B cell (primary cell): Measurements from ENCODE around the gene CAB39L. TPM values are rescaled to one million over a fixed set of nuclear protein-coding genes. Genes with fewer than 3 reads are reported as not detected.

Experiments used
- ATAC-seq: fragments of 200-7000 bp; cut with Tn5 transposase; one replicate; pipeline ENCODE4 v1.10.0; 2021; ENCODE audit warnings: low read depth, mild to moderate bottlenecking, moderate number of reproducible peaks, moderate library complexity
- CTCF ChIA-PET: fragments of 350-600 bp; sonication (Branson Sonifier 250); formaldehyde crosslinking; loops from one replicate; lab custom pipeline; 2021; ENCODE audit warnings: antibody characterized with exemption, inconsistent platforms; lab: Charles Lee
- POLR2A ChIA-PET: fragments of 350-600 bp; sonication (Branson Sonifier 250); formaldehyde crosslinking; loops from one replicate; lab custom pipeline; 2021; ENCODE audit warnings: antibody characterized with exemption; lab: Charles Lee
- DNase-seq: peaks from one replicate; pipeline ENCODE4 v3.0.0; 2013
- H2AFZ ChIP-seq: 2 replicates; pipeline ENCODE4 v1.6.1; 2012; ENCODE audit warnings: mild to moderate bottlenecking, low read depth, low read length; ENCODE audit not compliant: insufficient read depth, poor library complexity, severe bottlenecking
- H3K27ac ChIP-seq, 2 donors: 1 replicate in 1 of 2; 2 replicates in 1 of 2; pipeline ENCODE4 v1.5.1; 2012 to 2013; ENCODE audit warnings: low read length in 2 of 2, mild to moderate bottlenecking in 2 of 2, moderate library complexity in 1 of 2
- H3K27me3 ChIP-seq, 4 experiments: fragments of 200-600 bp in 1 of 4; sonication (generic) in 1 of 4; replicated peaks in 1 of 4; 1 replicate in 2 of 4; 2 replicates in 2 of 4; pipeline versions ENCODE4 v1.6.1 to v1.7.0; 2013 to 2016; ENCODE audit warnings: low read length in 3 of 4, mild to moderate bottlenecking in 2 of 4, mixed read lengths in 1 of 4, moderate library complexity in 1 of 4; ENCODE audit not compliant: insufficient read depth in 4 of 4, control insufficient read depth in 3 of 4; ENCODE audit errors: control extremely low read depth in 1 of 4
- H3K36me3 ChIP-seq, 2 experiments: replicated peaks in 1 of 2; 1 replicate in 1 of 2; 2 replicates in 1 of 2; pipeline versions ENCODE4 v1.6.1 to v1.7.1; 2013; ENCODE audit warnings: low read length in 1 of 2; ENCODE audit not compliant: insufficient read depth in 2 of 2, control insufficient read depth in 1 of 2; ENCODE audit errors: control extremely low read depth in 1 of 2, extremely low read depth in 1 of 2
- H3K4me1 ChIP-seq, 2 donors: fragments of 200-600 bp in 1 of 2; sonication (generic) in 1 of 2; 1 replicate in 1 of 2; 2 replicates in 1 of 2; pipeline versions ENCODE4 v1.5.1 to v1.6.1; 2013 to 2017; ENCODE audit warnings: low read length in 2 of 2; ENCODE audit not compliant: control insufficient read depth in 2 of 2, insufficient read depth in 2 of 2
- H3K4me2 ChIP-seq: replicated peaks from 2 replicates; pipeline ENCODE3; 2012; ENCODE audit warnings: mild to moderate bottlenecking, low read depth, low read length; ENCODE audit not compliant: poor library complexity, severe bottlenecking
- H3K4me3 ChIP-seq, 5 experiments: fragments of 200-600 bp in 1 of 5; sonication (generic) in 1 of 5; 1 replicate in 3 of 5; 2 replicates in 2 of 5; pipeline versions ENCODE4 v1.5.1 to v1.7.0; 2011 to 2016; ENCODE audit warnings: low read length in 4 of 5, mild to moderate bottlenecking in 4 of 5, low read depth in 2 of 5, control low read depth in 1 of 5, moderate library complexity in 1 of 5; ENCODE audit not compliant: insufficient read depth in 1 of 5; ENCODE audit errors: control extremely low read depth in 1 of 5, extremely low read depth in 1 of 5
- H3K79me2 ChIP-seq: fragments of 200-600 bp; sonication (generic); one replicate; pipeline ENCODE4 v1.6.0; 2016; ENCODE audit warnings: low read length; ENCODE audit not compliant: control insufficient read depth, insufficient read depth
- H3K9ac ChIP-seq: fragments of 200-600 bp; sonication (generic); 2 replicates; pipeline ENCODE4 v1.6.1; 2017; ENCODE audit warnings: mild to moderate bottlenecking, low read length, moderate library complexity
- H3K9me3 ChIP-seq, 3 donors: one replicate each; pipeline versions ENCODE4 v1.6.1 to v1.7.1; 2013; ENCODE audit warnings: low read length in 2 of 3; ENCODE audit not compliant: control insufficient read depth in 2 of 3, insufficient read depth in 1 of 3; ENCODE audit errors: control extremely low read depth in 1 of 3
- H4K20me1 ChIP-seq: 2 replicates; pipeline ENCODE4 v1.6.0; 2012; ENCODE audit warnings: mild to moderate bottlenecking, low read length; ENCODE audit not compliant: insufficient read depth, control insufficient read depth, poor library complexity, severe bottlenecking
- H3K27ac Mint-ChIP-seq: one replicate; pipeline ENCODE4 v1.8.0; 2021; ENCODE audit warnings: mixed read lengths
- H3K27me3 Mint-ChIP-seq: one replicate; pipeline ENCODE4 v1.8.0; 2021; ENCODE audit warnings: mixed read lengths
- H3K4me1 Mint-ChIP-seq: one replicate; pipeline ENCODE4 v1.8.0; 2021; ENCODE audit warnings: mixed read lengths
- H3K4me3 Mint-ChIP-seq: one replicate; pipeline ENCODE4 v1.8.0; 2021; ENCODE audit warnings: mixed read lengths
- H3K9me3 Mint-ChIP-seq: one replicate; pipeline ENCODE4 v1.8.0; 2022; ENCODE audit warnings: mixed read lengths; ENCODE audit not compliant: insufficient read depth
- CTCF ChIP-seq: fragments of 200-600 bp; IDR thresholded peaks from one replicate; pipeline ENCODE4 v1.8.0; 2022; ENCODE audit warnings: antibody characterized with exemption, mild to moderate bottlenecking
- EZH2 ChIP-seq: IDR thresholded peaks from 2 replicates; pipeline ENCODE4 v1.6.1; 2012; ENCODE audit warnings: borderline replicate concordance, low read depth, mild to moderate bottlenecking, moderate library complexity, low read length; ENCODE audit not compliant: insufficient read depth, poor library complexity, severe bottlenecking
- WGBS: methylation state at CpG from one replicate; pipeline ENCODE4 v1.1.5; 2013; ENCODE audit warnings: missing lambda C conversion rate; ENCODE audit not compliant: insufficient coverage; 5-methylcytosine and 5-hydroxymethylcytosine counted together
- intact Hi-C: fragments of 100-400 bp; cut with micrococcal nuclease; formaldehyde crosslinking; loops from one replicate; pipeline ENCODE4 v1.10.0; 2022
- polyA plus RNA-seq: library from polyadenylated mRNA; depleted of rRNA; stranded (reverse); fragments of >200 nt; gene quantifications from 2 replicates; pipeline ENCODE4 v1.2.3, GENCODE V29; 2012
- total RNA-seq, 2 donors: library from RNA; stranded (reverse); fragments of 120-200 nt in 1 of 2; gene quantifications; 1 replicate in 1 of 2; 2 replicates in 1 of 2; pipeline versions ENCODE4 v1.2.3 to v1.2.4, GENCODE V29; 2013 to 2022

The CAB39L gene
- total and polyA plus RNA-seq, 2 donors (not counting 1 experiment from before 2014, with no cell fraction given) = 1.5 to 9.6 TPM

GRCh38 chr13:49302817-49303216, 141.0 kb downstream of the CAB39L start:
- Mint-ChIP-seq H3K4me1 (peaks cover 34% of the 10 kb centered on the region), H3K27ac (peak overlapping the region; percentile 57), H3K9me3 (no peaks in the 10 kb centered on the region), H3K4me3 (no peak overlapping the region), H3K27me3 (no peaks in the 10 kb centered on the region)
- peaks cover 4 to 22% of the 10 kb centered on the region in 2 donors for H3K4me1 ChIP-seq
- no peaks in the 10 kb centered on the region for H4K20me1 ChIP-seq
- no peak overlapping the region for H3K4me3 ChIP-seq
- H2AFZ ChIP-seq = no peak overlapping the region
- intact Hi-C loops = no loop called here
- ATAC-seq = no peak
- DNase-seq = no peak
- H3K27ac ChIP-seq = no peak overlapping the region
- H3K4me2 ChIP-seq = no peak overlapping the region
- POLR2A ChIA-PET = no interaction called here
- H3K27me3 ChIP-seq = no peaks in the 10 kb centered on the region
- H3K9ac ChIP-seq = no peak overlapping the region
- 96% methylated on average over 9 of the region's 9 CpGs for WGBS
- H3K36me3 ChIP-seq = no peaks in the 10 kb centered on the region
- H3K9me3 ChIP-seq = no peaks in the 10 kb centered on the region
- H3K79me2 ChIP-seq = no peaks in the 10 kb centered on the region
- TF ChIP-seq CTCF (no peak), EZH2 (no peak)
- CTCF ChIA-PET = interaction anchor here (1.4 to 5.1 kb wide), 2 partner anchors 301 to 305 kb away, joined by 3 to 73 read pairs; no protein-coding TSS in a partner anchor

DNA sequence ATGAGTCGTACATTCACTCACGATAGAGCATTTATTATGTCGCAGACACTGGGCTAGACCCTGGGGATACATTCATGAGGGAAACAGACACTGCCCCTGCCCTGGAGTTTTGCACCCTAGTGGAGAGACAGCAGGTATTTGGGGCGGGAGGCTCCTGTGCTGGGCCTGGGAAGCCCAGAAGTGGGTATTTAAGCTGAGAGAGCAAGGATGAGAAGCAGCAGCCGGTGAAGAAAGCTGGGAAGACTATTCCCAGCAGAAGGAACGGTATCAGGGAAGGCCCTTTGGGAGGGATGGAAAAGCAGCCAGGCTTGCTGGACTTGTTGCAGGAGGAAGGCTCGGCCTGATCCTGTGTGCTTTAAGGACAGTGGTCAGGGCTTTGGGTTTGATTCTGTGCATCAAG, 141.6 kb downstream of the CAB39L start:
- no peaks in the 10 kb centered on the region for H4K20me1 ChIP-seq
- intact Hi-C loops = no loop called here
- no peak overlapping the region for H3K9ac ChIP-seq
- H3K36me3 ChIP-seq = no peaks in the 10 kb centered on the region
- ChIA-PET POLR2A (no interaction called here), CTCF (interaction anchor here (0.7 to 5.1 kb wide), 4 partner anchors 10 to 1613 kb away, joined by 3 to 73 read pairs (median 3); no protein-coding TSS in a partner anchor)
- no peaks in the 10 kb centered on the region for H3K27me3 ChIP-seq
- H3K27ac ChIP-seq = no peak overlapping the region
- no peak overlapping the region for H3K4me2 ChIP-seq
- no peaks in the 10 kb centered on the region for H3K9me3 ChIP-seq
- ATAC-seq (no peak), DNase-seq (no peak)
- TF ChIP-seq CTCF = no peak
- peak overlapping the region; percentile 92 for H2AFZ ChIP-seq
- Mint-ChIP-seq H3K9me3 (no peaks in the 10 kb centered on the region), H3K4me1 (peaks cover 34% of the 10 kb centered on the region), H3K27me3 (no peaks in the 10 kb centered on the region), H3K27ac (peak overlapping the region; percentile 7), H3K4me3 (peak overlapping the region; percentile 21)
- peaks cover 4 to 22% of the 10 kb centered on the region in 2 donors for H3K4me1 ChIP-seq
- WGBS = 95% methylated on average over 6 of the region's 7 CpGs
- H3K4me3 ChIP-seq = no peak overlapping the region
- H3K79me2 ChIP-seq = no peaks in the 10 kb centered on the region
